Activated T-cell treated with anti-CD3 and anti-CD28 coated beads for 24 hours (primary cell): ENCODE measurements around the gene MX1.

ENCODE experiments used
- DNase-seq: peaks from one replicate; pipeline ENCODE4 v3.0.0-alpha.2; 2020; ENCODE audit warnings: low read depth

Gene MX1

DNA sequence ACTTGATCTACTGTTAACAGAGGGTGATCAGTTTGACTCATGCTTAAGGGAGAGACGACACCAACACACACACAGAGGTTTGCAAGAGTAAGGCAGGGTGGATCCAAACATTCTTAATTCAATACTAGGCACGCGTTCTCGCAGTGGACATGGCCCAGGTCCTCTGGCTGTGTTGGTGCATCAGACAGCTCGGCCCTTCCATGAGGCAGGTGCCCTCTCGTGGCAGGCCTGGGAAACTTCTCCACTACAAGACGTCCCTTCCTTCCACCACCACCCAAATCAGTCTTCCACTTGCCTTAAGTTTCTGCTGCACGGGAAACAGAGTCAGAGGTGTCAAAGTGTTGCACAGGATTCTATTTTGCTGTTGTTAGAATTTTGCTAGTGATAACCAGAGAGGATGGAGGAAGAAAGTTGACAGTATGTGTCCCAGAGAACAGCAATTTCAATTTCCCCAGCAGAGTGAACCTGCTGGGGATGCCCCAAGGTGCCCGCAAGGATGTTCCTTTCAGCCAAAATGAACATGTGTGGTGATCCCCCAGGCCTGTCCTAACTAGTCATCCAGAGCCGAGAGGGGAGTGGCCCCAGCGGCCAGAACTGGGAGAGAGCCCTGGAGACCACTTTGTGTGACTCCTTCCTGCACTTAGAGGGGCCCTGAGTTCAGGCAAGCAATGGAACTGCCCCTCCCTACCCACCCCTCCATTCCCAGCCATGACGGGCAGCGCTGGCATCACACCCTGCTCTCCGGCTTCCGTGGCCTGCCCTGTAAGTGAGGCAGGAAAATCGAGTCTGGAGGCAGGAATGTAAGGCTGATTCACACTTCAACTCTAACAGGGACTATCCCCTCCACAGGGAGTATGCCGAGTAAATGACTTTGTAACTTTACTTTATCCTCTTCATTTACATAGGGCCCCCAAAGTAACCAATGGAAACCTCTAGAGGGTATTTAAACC lies 34.8 kb downstream of the MX1 start:
- DNase-seq = peak; percentile 27

DNA sequence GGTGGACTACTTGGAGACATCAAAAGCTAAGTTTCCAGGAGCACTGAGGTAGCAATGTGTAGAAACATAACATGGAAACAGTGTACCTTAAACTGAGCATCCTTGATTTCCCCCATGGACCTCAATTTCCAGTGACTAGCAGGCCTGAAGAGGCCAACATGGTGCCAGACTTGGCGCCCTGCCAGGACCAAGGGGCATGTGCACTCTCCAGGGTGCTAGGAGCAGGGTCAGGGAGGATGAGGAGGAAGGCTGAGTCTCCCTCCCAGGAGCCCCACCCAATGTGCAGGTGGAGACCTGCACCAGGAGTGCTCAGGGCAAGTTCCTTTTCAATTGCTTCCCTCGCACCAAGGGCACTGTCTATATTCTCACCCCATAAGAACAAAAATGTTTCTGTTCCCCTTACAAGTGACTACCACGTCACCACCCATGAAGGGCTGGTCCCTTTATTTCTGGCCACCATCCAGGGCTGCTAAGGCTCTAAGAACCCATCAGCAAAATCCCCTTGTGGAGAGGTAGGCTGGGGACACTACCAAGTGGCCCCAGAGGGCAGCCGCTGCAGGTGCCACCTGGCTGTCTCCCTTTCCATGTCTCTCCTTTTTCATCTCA lies 39.2 kb downstream of the MX1 start:
- no peak for DNase-seq

GRCh38 chr21:41466024-41466820 lies 40.2 kb downstream of the MX1 start:
- no peak for DNase-seq

DNA sequence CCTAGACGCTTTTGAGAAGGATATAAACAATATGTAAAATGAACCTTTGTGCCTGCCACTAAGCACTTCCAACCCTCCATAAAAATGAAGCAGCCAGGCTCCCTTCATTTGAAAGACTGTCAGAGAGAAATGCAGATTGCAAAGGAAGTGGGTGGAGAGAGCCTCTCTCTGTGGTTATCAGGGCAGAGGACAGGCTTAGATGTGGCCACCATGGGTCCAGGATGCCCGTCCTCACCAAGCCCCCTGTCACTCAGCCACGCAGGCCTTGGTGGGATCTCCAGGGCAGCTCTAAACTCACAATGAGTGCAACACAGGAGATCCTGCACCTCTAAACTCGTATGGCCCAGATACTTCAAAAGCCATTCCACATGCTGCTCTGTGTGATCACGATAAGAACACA lies 44.0 kb downstream of the MX1 start:
- no peak for DNase-seq

- DNase-seq = no peak
Measured at GRCh38 chr21:41472753-41473548, 46.9 kb downstream of the MX1 start.

- DNase-seq = no peak
Measured at GRCh38 chr21:41475714-41476420, 49.8 kb downstream of the MX1 start.

DNA sequence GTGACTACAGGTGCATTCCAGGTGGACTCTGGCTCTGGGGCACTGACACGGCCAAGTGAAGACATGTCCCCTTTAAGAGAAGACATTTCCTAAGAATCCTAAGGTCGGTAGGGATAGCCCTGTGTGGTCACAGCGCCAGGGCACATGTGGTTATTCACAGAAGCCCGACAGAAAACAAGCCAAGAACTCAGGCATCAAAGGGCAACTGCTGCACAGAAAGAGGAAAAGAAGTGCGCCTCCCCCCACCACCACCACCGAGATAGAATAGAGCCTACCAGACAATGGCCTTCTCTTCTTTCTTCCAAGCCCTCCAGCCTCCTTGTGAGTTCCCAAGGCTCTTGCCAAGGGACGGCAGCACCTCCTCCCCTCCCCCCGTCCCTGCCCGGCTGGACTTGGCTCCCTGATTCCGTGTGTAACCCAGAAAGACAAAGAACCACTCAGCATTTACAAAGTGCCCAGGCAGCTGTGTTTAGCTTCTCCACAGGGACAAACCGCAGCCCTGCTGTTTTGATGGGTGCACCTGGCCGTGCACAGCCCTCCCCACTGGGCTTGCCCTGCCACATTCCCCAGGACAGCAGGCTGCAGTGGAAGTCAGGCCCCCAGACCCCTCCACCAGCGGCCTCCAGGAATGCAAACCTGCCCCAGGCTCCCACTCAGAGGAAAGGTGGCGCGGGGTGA lies 51.7 kb downstream of the MX1 start:
- DNase-seq = no peak

GRCh38 chr21:41478319-41479177 lies 52.5 kb downstream of the MX1 start:
- no peak for DNase-seq

GRCh38 chr21:41479686-41480085 lies 53.6 kb downstream of the MX1 start:
- DNase-seq = no peak

DNA sequence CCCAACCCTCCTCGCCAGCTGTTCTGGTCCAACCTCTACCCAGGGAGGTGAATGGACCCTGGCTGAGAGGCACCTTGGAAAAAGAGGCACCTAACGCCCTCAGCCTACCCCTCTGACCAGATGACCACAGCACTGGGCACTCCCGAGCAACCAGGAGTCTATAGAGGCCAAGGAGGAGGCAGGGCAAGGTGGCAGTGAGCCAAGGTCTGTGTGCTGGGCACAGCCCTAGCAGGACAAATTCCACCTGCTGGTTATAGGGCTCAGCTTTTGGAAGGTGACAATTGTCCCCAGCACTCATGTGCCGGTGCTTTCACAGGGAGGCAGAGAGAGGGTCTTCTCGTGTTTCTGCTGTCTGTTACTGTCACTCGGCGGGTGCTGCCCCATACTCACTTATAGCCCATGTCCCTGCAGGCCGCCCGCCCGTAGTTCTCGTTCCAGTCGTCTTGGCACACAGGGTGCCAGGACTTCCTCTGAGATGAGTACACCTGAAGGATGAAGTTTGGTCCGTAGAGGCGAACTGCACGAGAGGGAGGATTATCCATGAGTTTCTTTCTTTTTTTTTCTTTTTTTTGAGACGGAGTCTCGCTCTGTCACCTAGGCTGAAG lies 54.1 kb downstream of the MX1 start:
- DNase-seq = no peak

DNA sequence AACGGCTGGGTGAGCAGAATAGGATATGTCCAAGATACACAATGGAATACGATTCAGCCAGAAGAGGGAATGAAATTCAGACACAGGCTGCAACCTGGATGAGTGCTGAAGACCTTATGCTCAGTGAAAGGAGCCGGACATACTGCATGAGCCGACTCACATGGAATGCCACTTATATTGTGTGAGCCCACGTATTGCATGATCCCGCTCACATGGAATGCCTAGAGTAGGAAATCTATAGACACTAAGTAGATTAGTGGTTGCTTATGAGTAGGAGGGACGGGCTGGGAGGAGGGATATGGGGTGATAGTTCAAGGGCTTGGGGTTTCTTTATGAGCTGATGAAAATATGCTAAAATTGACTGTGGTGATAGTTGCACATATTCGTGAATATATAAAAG lies 55.2 kb downstream of the MX1 start:
- DNase-seq = no peak

- no peak for DNase-seq
Measured at GRCh38 chr21:41482301-41482700, 56.3 kb downstream of the MX1 start.

- no peak for DNase-seq
Measured at GRCh38 chr21:41482980-41483379, 56.9 kb downstream of the MX1 start.

DNA sequence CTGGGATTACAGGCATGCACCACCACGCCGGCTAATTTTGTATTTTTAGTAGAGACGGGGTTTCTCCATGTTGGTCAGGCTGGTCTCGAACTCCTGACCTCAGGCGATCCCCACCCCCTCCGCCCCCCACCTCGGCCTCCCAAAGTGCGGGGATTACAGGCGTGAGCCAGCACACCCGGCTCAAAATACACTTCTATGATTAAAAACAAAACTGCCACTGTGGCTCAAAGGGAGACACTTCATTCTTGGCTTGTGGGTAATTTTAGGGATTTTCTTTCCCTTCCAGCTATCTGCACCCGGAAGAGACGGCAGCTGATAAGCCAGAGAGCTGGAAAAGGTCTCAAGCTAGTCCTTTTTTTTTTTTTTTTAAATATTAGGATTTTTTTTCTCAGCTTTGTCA lies 57.4 kb downstream of the MX1 start:
- no peak for DNase-seq

DNA sequence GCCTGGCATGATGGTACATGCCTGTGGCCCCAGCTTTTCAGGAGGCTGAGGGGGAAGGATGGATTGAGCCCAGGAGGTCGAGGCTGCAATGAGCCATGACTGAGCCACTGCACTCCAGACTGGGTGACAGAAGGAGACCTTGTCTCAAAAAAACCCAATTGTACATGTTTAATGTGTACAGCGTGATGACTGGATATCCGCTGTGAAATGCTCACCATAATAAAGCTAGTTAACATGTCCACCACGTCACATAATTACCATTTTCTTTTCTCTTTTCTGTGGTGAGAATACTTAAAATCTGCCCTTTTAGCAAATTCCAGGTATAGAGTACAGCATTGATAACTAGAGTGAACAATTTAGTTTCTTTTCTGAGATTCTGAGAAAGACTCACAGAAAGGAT lies 57.9 kb downstream of the MX1 start:
- DNase-seq = no peak

- no peak for DNase-seq
Measured at GRCh38 chr21:41487082-41487481, 61.0 kb downstream of the MX1 start.

DNA sequence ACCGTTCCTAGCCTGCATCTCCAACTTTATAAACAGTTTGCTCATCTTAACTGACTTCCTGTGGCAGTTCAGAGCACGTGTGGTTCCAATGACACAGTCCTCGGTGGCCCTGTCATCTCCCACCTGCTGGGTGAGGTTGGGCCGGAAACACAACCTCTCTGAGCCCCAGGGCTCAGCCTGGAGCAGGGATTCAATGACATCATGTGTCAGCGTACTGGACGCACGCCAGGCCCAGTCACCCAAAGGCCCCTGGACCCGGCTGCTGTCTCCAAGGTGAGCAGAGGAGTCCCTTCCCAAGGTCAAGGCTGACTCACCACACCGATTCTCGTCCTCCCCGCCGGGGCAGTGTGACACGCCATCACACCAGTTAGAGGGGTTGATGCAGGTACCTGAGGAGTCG lies 62.0 kb downstream of the MX1 start:
- no peak for DNase-seq

DNA sequence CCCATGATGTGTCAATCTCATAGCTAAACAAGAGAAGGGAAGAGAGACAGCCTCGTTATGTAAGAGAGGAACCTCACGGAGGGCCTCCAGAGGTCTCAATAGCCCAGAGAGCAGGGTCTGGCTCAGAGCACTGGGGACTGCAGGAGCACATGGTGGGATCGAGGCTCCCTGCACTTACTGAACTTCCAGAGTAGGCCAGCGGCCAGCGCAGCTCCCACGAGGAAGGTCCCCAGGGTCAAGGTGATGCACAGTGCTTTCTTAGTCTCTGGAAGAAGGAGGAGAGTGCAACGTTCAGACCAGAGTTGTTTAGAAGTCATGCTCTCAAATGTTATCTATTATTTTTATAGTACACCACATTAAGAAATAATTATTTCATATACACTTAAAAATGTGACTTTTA lies 63.3 kb downstream of the MX1 start:
- no peak for DNase-seq

DNA sequence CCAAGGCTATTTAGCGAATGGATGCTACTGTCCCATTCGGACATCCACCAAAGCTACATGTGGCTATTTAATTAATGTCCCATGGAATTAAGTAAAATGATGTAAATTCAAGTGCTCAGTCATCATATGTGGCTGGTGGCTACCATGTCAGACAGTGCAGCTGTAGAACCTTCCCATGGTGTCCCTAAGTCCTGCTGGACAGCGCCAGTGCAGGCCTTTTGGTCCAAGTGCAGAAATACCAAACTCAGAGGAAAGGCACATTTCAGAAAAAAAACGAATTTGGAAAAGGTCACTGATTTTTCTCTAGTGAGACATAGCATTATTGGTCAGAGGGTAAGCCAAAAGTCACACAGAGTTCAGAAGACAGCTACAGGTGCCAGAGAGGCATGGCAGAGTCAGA lies 64.3 kb downstream of the MX1 start:
- DNase-seq = no peak
